ENCODE data around the gene DEAF1. TPM values are rescaled to one million over a fixed set of nuclear protein-coding genes. Genes with fewer than 3 reads are reported as not detected.

Gene DEAF1, protein sequence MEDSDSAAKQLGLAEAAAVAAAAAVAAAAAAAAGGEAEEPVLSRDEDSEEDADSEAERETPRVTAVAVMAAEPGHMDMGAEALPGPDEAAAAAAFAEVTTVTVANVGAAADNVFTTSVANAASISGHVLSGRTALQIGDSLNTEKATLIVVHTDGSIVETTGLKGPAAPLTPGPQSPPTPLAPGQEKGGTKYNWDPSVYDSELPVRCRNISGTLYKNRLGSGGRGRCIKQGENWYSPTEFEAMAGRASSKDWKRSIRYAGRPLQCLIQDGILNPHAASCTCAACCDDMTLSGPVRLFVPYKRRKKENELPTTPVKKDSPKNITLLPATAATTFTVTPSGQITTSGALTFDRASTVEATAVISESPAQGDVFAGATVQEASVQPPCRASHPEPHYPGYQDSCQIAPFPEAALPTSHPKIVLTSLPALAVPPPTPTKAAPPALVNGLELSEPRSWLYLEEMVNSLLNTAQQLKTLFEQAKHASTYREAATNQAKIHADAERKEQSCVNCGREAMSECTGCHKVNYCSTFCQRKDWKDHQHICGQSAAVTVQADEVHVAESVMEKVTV
- 10 to 100 TPM; 44.1 to 51.9 TPM for total RNA-seq
- 53.7 TPM for polyA plus RNA-seq (2013, experiment 1 of 2)
- polyA plus RNA-seq (2013, experiment 2 of 2): 48.4 TPM
- long read RNA-seq, experiment 1, partial matches to known transcripts: 4 of 14 reads
- long read RNA-seq, experiment 1, other reads (novel, unspliced or antisense): 10 of 14 reads
- long read RNA-seq, experiment 2, transcript DEAF1-201 (12 exons, 2,500 nt): major isoform, 119 of 148 reads
- long read RNA-seq, experiment 2, partial matches to known transcripts: 2 of 148 reads
- long read RNA-seq, experiment 2, other reads (novel, unspliced or antisense): 27 of 148 reads
- long read RNA-seq, experiment 3, partial matches to known transcripts: 2 of 9 reads
- long read RNA-seq, experiment 3, other reads (novel, unspliced or antisense): 5 of 9 reads
- long read RNA-seq, experiment 4, partial matches to known transcripts: 2 of 3 reads
- long read RNA-seq, experiment 4, other reads (novel, unspliced or antisense): 1 of 3 reads

DNA sequence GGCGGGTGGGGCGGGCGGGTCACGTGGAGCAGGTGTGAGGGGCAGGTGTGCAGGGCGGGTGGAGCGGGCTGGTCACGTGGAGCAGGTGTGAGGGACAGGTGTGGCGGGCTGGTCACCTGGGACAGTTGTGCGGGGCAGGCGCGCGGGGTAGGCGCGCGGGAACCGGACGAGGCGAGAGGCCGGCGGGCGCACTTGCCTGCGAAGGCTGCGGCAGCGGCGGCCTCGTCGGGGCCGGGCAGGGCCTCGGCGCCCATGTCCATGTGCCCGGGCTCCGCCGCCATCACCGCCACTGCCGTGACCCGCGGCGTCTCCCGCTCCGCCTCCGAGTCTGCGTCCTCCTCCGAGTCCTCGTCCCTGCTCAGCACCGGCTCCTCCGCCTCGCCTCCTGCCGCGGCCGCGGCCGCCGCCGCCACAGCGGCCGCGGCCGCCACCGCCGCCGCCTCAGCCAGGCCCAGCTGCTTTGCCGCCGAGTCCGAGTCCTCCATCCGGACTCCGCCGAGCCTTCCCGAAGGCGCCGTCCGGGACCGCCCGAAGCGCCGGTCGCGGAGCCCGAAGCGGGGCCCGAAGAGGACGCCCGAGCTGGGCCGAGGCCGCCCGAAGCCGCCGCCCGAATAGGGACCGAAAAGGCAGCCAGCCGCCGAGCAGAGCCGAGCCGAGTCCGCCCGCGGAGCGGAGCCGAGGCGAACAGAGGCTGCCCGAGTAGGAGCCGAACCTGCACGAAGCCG lies at the start of gene DEAF1:
TSS of gene DEAF1 (minus strand) at position 660 of the 725 bp plus-strand sequence. CDS start at position 485, 175 bp downstream.
- Mint-ChIP-seq H3K4me1 (peaks cover 20% of the 10 kb centered on the region), H3K4me3 (peak within 1 kb of the TSS; percentile 76), H3K27ac (peak within 1 kb of the TSS; percentile 97), H3K36me3 (ENCODE audit: low read depth) (peaks cover 7% of the 10 kb centered on the region), H3K9me3 (no peaks in the 10 kb centered on the region), H3K27me3 (ENCODE audit: insufficient read depth) (no peaks in the 10 kb centered on the region)
- peak; percentile 99 for DNase-seq
- Histone ChIP-seq H3K27ac (ENCODE audit: low read depth, low read length) (peak within 1 kb of the TSS; percentile 99), H3K4me3 (ENCODE audit: low read length) (peak within 1 kb of the TSS; percentile 88), H3K4me1 (ENCODE audit: control insufficient read depth, insufficient read depth, low read length) (peaks cover 5% of the 10 kb centered on the region), H3K27me3 (ENCODE audit: control insufficient read depth, insufficient read depth, low read length, poor library complexity, severe bottlenecking) (no peaks in the 10 kb centered on the region), H3K9me3 (ENCODE audit: control insufficient read depth, low read length) (no peaks in the 10 kb centered on the region), H3K9ac (ENCODE audit: extremely low read depth, low read length, poor library complexity, severe bottlenecking) (peak within 1 kb of the TSS; percentile 91), H3K36me3 (ENCODE audit: control insufficient read depth, insufficient read depth, low read length) (peaks cover 2% of the 10 kb centered on the region)
- TF ChIP-seq, protein P1, sequence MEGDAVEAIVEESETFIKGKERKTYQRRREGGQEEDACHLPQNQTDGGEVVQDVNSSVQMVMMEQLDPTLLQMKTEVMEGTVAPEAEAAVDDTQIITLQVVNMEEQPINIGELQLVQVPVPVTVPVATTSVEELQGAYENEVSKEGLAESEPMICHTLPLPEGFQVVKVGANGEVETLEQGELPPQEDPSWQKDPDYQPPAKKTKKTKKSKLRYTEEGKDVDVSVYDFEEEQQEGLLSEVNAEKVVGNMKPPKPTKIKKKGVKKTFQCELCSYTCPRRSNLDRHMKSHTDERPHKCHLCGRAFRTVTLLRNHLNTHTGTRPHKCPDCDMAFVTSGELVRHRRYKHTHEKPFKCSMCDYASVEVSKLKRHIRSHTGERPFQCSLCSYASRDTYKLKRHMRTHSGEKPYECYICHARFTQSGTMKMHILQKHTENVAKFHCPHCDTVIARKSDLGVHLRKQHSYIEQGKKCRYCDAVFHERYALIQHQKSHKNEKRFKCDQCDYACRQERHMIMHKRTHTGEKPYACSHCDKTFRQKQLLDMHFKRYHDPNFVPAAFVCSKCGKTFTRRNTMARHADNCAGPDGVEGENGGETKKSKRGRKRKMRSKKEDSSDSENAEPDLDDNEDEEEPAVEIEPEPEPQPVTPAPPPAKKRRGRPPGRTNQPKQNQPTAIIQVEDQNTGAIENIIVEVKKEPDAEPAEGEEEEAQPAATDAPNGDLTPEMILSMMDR (conservative IDR thresholded peaks at IDR 0.05): no peak
- 3 to 7% methylated on average over 61 to 102 of the region's 103 CpGs for WGBS, 2 experiments (ENCODE audit: insufficient coverage in 1 of 2, insufficient read length in 1 of 2)

DNA sequence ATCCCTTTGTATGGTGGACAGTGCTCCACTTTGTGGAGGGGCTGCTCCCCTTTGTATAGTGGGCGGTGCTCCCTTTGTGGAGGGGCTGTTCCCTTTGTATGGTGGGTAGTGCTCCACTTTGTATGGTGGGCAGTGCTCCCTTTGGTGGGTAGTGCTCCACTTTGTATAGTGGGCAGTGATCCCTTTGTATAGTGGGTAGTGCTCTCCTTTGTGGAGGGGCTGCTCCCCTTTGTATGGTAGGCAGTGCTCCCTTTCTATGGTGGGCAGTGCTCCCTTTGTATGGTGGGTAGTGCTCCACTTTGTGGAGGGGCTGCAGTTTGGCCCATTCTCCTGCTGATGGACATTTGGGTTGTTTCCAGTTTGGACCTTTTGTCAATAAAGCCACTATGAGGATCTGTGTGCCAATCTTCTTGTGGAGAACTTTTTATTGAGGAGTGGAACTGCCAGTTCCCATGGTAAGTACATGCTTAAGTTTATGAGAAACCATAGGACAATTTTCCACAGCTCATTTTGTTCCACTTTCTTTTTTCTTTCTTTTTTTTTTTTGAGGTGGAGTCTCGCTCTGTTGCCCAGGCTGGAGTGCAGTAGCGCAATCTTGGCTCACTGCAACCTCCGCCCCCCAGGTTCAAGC lies 47.7 kb upstream of the DEAF1 start:
- no peak overlapping the region for H3K27ac ChIP-seq (ENCODE audit: low read depth, low read length)
- TF ChIP-seq, protein P1 (conservative IDR thresholded peaks at IDR 0.05): no peak
- Mint-ChIP-seq H3K9me3 (no peaks in the 10 kb centered on the region), H3K36me3 (ENCODE audit: low read depth) (no peaks in the 10 kb centered on the region), H3K4me3 (no peak overlapping the region), H3K4me1 (peaks cover 3% of the 10 kb centered on the region), H3K27me3 (ENCODE audit: insufficient read depth) (peaks cover 2% of the 10 kb centered on the region), H3K27ac (no peak overlapping the region)
- no peak for DNase-seq
- no peaks in the 10 kb centered on the region for H3K27me3 ChIP-seq (ENCODE audit: control insufficient read depth, insufficient read depth, low read length, poor library complexity, severe bottlenecking)
- peaks cover 2% of the 10 kb centered on the region for H3K4me1 ChIP-seq (ENCODE audit: control insufficient read depth, insufficient read depth, low read length)
- no peaks in the 10 kb centered on the region for H3K36me3 ChIP-seq (ENCODE audit: control insufficient read depth, insufficient read depth, low read length)
- H3K9me3 ChIP-seq (ENCODE audit: control insufficient read depth, low read length): peaks cover 5% of the 10 kb centered on the region
- H3K4me3 ChIP-seq (ENCODE audit: low read length): no peak overlapping the region
- WGBS, 2 experiments (ENCODE audit: insufficient coverage in 1 of 2, insufficient read length in 1 of 2): 83 to 91% methylated on average over 2 to 4 of the region's 4 CpGs
- H3K9ac ChIP-seq (ENCODE audit: extremely low read depth, low read length, poor library complexity, severe bottlenecking): no peak overlapping the region

Data from endodermal cell (in vitro differentiated cells).